Measurements from ENCODE around the gene FNDC1.
"Not testable (repeated sequence)": the region's sequence is repeated elsewhere in the genome, so short reads cannot be mapped to it uniquely, and the experiment has no call there.

Gene FNDC1

DNA sequence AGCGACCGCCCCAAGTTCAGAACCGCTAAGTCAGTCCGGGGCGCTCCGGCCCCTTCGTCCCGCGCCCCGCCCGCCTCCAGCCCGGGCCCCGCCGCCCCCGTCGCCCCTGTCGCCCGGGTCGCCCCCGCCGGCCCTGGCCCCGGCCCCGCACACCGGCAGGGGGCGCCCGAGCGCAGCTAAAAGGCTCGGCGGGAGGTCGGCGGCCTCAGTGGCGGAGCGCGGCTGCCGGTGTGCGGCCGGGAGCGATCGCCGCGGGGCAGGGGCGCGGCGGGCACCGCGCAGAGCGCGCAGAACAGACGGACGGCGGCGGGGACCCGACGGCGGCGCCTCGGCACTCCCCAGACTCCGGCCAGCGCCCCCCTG, at the start of gene FNDC1:
TSS of gene FNDC1 (plus strand) at position 208 of the 363 bp plus-strand sequence. CDS start 197 bp downstream, outside the sequence.
- Histone ChIP-seq H3K27ac (ENCODE audit: low read depth in 2 of 2, low read length in 2 of 2) (no peak within 1 kb of the TSS), H3K9ac (ENCODE audit: low read depth in 1 of 2, low read length in 2 of 2) (no peak within 1 kb of the TSS), H3K4me1 (ENCODE audit: control insufficient read depth in 2 of 2, insufficient read depth in 2 of 2, low read length in 2 of 2) (peaks cover 0 to 5% of the 10 kb centered on the region in 2 donors), H3K27me3 (ENCODE audit: control insufficient read depth in 2 of 2, insufficient read depth in 2 of 2, low read length in 2 of 2) (peaks cover 33 to 56% of the 10 kb centered on the region in 2 donors), H3K4me3 (ENCODE audit: low read length in 2 of 2) (peak within 1 kb of the TSS; percentile 53 to 58), H3K36me3 (ENCODE audit: control insufficient read depth in 2 of 2, insufficient read depth in 2 of 2, low read length in 2 of 2) (no peaks in the 10 kb centered on the region), H3K9me3 (ENCODE audit: control insufficient read depth in 2 of 2, low read length in 2 of 2) (peaks cover 0 to 2% of the 10 kb centered on the region in 2 donors)

GRCh38 chr6:159119791-159120190, 49.4 kb upstream of the FNDC1 start:
- Histone ChIP-seq H3K27ac (ENCODE audit: low read depth in 2 of 2, low read length in 2 of 2) (no peak overlapping the region), H3K36me3 (ENCODE audit: control insufficient read depth in 2 of 2, insufficient read depth in 2 of 2, low read length in 2 of 2) (no peaks in the 10 kb centered on the region), H3K9me3 (ENCODE audit: control insufficient read depth in 2 of 2, low read length in 2 of 2) (no peaks in the 10 kb centered on the region), H3K27me3 (ENCODE audit: control insufficient read depth in 2 of 2, insufficient read depth in 2 of 2, low read length in 2 of 2) (no peaks in the 10 kb centered on the region), H3K4me3 (ENCODE audit: low read length in 2 of 2) (no peak overlapping the region), H3K9ac (ENCODE audit: low read depth in 1 of 2, low read length in 2 of 2) (no peak overlapping the region), H3K4me1 (ENCODE audit: control insufficient read depth in 2 of 2, insufficient read depth in 2 of 2, low read length in 2 of 2) (no peaks in the 10 kb centered on the region)

DNA sequence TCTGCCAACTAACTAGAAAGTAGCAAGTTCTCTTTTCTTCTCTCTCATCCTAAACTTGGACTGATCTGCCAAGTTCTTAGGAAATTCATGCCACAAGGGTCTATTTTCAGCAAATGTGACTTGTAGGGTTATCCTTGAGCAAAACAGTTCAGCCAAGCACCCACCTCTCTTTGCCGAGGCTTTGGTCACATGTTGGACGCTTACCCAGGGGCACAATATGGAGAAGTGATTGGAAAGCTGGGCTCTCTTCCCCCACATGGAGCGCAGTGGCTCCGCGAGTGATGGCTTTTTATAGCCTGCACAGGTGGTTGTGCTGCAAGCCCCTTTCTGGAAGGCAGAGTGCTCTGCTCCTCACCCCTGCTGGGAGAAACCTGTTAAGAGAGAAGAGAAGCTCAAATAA, 47.7 kb upstream of the FNDC1 start:
- Histone ChIP-seq H3K9ac (ENCODE audit: low read depth in 1 of 2, low read length in 2 of 2) (no peak overlapping the region), H3K9me3 (ENCODE audit: control insufficient read depth in 2 of 2, low read length in 2 of 2) (no peaks in the 10 kb centered on the region), H3K4me3 (ENCODE audit: low read length in 2 of 2) (no peak overlapping the region), H3K4me1 (ENCODE audit: control insufficient read depth in 2 of 2, insufficient read depth in 2 of 2, low read length in 2 of 2) (no peaks in the 10 kb centered on the region), H3K36me3 (ENCODE audit: control insufficient read depth in 2 of 2, insufficient read depth in 2 of 2, low read length in 2 of 2) (no peaks in the 10 kb centered on the region), H3K27me3 (ENCODE audit: control insufficient read depth in 2 of 2, insufficient read depth in 2 of 2, low read length in 2 of 2) (no peaks in the 10 kb centered on the region), H3K27ac (ENCODE audit: low read depth in 2 of 2, low read length in 2 of 2) (no peak overlapping the region)

DNA sequence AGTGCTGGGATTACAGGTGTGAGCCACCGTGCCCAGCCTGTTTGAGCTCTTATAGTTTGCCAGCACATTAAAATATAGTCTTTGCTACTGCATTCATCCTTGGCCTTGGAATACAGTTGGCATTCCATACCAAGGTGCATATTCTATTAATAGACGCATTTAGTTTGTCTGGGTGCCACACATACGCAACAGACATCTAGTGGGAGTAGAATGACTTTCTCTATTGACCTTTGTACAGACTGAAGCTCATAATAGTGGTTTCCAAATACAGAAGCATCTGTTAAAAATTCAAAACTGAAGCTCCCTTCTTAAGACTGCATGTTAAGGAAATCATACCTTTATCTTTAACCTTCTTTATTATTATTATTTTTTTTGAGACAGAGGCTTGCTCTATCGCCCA, 46.7 kb upstream of the FNDC1 start:
- Histone ChIP-seq H3K36me3 (ENCODE audit: control insufficient read depth in 2 of 2, insufficient read depth in 2 of 2, low read length in 2 of 2) (no peaks in the 10 kb centered on the region), H3K4me1 (ENCODE audit: control insufficient read depth in 2 of 2, insufficient read depth in 2 of 2, low read length in 2 of 2) (no peaks in the 10 kb centered on the region), H3K9ac (ENCODE audit: low read depth in 1 of 2, low read length in 2 of 2) (no peak overlapping the region), H3K9me3 (ENCODE audit: control insufficient read depth in 2 of 2, low read length in 2 of 2) (no peaks in the 10 kb centered on the region), H3K27me3 (ENCODE audit: control insufficient read depth in 2 of 2, insufficient read depth in 2 of 2, low read length in 2 of 2) (no peaks in the 10 kb centered on the region), H3K27ac (ENCODE audit: low read depth in 2 of 2, low read length in 2 of 2) (no peak overlapping the region), H3K4me3 (ENCODE audit: low read length in 2 of 2) (no peak overlapping the region)

GRCh38 chr6:159123831-159124230, 45.4 kb upstream of the FNDC1 start:
- H3K36me3 ChIP-seq (ENCODE audit: control insufficient read depth in 2 of 2, insufficient read depth in 2 of 2, low read length in 2 of 2); H3K9ac ChIP-seq (ENCODE audit: low read depth in 1 of 2, low read length in 2 of 2); H3K4me3 ChIP-seq (ENCODE audit: low read length in 2 of 2); H3K27me3 ChIP-seq (ENCODE audit: control insufficient read depth in 2 of 2, insufficient read depth in 2 of 2, low read length in 2 of 2); H3K27ac ChIP-seq (ENCODE audit: low read depth in 2 of 2, low read length in 2 of 2); H3K9me3 ChIP-seq (ENCODE audit: control insufficient read depth in 2 of 2, low read length in 2 of 2); H3K4me1 ChIP-seq (ENCODE audit: control insufficient read depth in 2 of 2, insufficient read depth in 2 of 2, low read length in 2 of 2): not testable (repeated sequence)

GRCh38 chr6:159125014-159125609, 44.1 kb upstream of the FNDC1 start:
- Histone ChIP-seq H3K27ac (ENCODE audit: low read depth in 2 of 2, low read length in 2 of 2) (no peak overlapping the region), H3K4me1 (ENCODE audit: control insufficient read depth in 2 of 2, insufficient read depth in 2 of 2, low read length in 2 of 2) (no peaks in the 10 kb centered on the region), H3K9ac (ENCODE audit: low read depth in 1 of 2, low read length in 2 of 2) (no peak overlapping the region), H3K9me3 (ENCODE audit: control insufficient read depth in 2 of 2, low read length in 2 of 2) (no peaks in the 10 kb centered on the region), H3K4me3 (ENCODE audit: low read length in 2 of 2) (no peak overlapping the region), H3K36me3 (ENCODE audit: control insufficient read depth in 2 of 2, insufficient read depth in 2 of 2, low read length in 2 of 2) (no peaks in the 10 kb centered on the region), H3K27me3 (ENCODE audit: control insufficient read depth in 2 of 2, insufficient read depth in 2 of 2, low read length in 2 of 2) (no peaks in the 10 kb centered on the region)

GRCh38 chr6:159125951-159126352, 43.2 kb upstream of the FNDC1 start:
- H3K27ac ChIP-seq (ENCODE audit: low read depth in 2 of 2, low read length in 2 of 2) = no peak overlapping the region
- H3K9me3 ChIP-seq (ENCODE audit: control insufficient read depth in 2 of 2, low read length in 2 of 2) = no peaks in the 10 kb centered on the region
- no peaks in the 10 kb centered on the region for H3K4me1 ChIP-seq (ENCODE audit: control insufficient read depth in 2 of 2, insufficient read depth in 2 of 2, low read length in 2 of 2)
- H3K27me3 ChIP-seq (ENCODE audit: control insufficient read depth in 2 of 2, insufficient read depth in 2 of 2, low read length in 2 of 2) = no peaks in the 10 kb centered on the region
- H3K4me3 ChIP-seq (ENCODE audit: low read length in 2 of 2) = no peak overlapping the region
- H3K36me3 ChIP-seq (ENCODE audit: control insufficient read depth in 2 of 2, insufficient read depth in 2 of 2, low read length in 2 of 2) = no peaks in the 10 kb centered on the region
- H3K9ac ChIP-seq (ENCODE audit: low read depth in 1 of 2, low read length in 2 of 2) = no peak overlapping the region

DNA sequence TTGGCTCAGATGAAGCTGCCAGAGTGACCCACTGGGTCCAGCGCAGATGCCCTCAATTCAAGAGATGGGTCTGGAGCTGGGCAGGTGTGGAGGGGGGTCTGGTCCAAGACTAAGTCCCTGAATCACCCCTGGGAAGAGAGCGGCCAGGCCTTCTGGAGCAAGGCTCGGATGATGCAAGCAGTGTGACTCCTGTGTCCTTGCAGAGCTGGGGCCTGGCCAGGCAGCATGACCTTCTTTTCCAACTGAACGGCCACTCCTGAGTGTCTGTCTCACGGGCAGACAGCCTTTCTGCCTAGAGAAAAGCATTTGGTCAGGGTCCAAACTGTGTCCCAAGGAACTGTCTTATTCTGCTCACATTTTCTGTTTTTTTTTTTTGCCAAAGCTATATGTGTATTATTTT, 42.6 kb upstream of the FNDC1 start:
- Histone ChIP-seq H3K36me3 (ENCODE audit: control insufficient read depth in 2 of 2, insufficient read depth in 2 of 2, low read length in 2 of 2) (no peaks in the 10 kb centered on the region), H3K27me3 (ENCODE audit: control insufficient read depth in 2 of 2, insufficient read depth in 2 of 2, low read length in 2 of 2) (no peaks in the 10 kb centered on the region), H3K9ac (ENCODE audit: low read depth in 1 of 2, low read length in 2 of 2) (no peak overlapping the region), H3K9me3 (ENCODE audit: control insufficient read depth in 2 of 2, low read length in 2 of 2) (no peaks in the 10 kb centered on the region), H3K4me3 (ENCODE audit: low read length in 2 of 2) (no peak overlapping the region), H3K27ac (ENCODE audit: low read depth in 2 of 2, low read length in 2 of 2) (no peak overlapping the region), H3K4me1 (ENCODE audit: control insufficient read depth in 2 of 2, insufficient read depth in 2 of 2, low read length in 2 of 2) (no peaks in the 10 kb centered on the region)

GRCh38 chr6:159127701-159128100, 41.5 kb upstream of the FNDC1 start:
- Histone ChIP-seq H3K27ac (ENCODE audit: low read depth in 2 of 2, low read length in 2 of 2) (no peak overlapping the region), H3K4me1 (ENCODE audit: control insufficient read depth in 2 of 2, insufficient read depth in 2 of 2, low read length in 2 of 2) (no peaks in the 10 kb centered on the region), H3K36me3 (ENCODE audit: control insufficient read depth in 2 of 2, insufficient read depth in 2 of 2, low read length in 2 of 2) (no peaks in the 10 kb centered on the region)

DNA sequence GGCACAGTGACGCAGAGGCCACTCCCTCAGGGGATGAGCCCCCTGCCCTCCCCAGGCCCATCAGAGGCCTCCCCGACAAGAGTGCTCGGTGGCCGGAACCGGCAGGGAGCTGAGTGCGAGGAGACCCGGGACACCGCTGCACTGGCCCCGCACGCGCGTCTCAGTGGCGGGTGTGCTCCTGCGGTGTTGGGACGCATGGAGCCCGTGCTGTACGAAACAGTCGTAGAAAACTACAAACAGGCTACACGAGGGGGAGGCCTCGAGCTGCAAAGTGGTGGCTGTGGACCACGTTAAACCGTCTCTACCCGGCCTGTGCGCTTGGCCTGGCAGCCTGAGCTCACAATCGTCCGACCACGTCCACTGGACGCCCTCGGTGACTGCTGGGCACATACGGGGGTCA, 40.2 kb upstream of the FNDC1 start:
- Histone ChIP-seq H3K4me1 (ENCODE audit: control insufficient read depth in 2 of 2, insufficient read depth in 2 of 2, low read length in 2 of 2) (no peaks in the 10 kb centered on the region), H3K9me3 (ENCODE audit: control insufficient read depth in 2 of 2, low read length in 2 of 2) (no peaks in the 10 kb centered on the region), H3K9ac (ENCODE audit: low read depth in 1 of 2, low read length in 2 of 2) (no peak overlapping the region), H3K27ac (ENCODE audit: low read depth in 2 of 2, low read length in 2 of 2) (no peak overlapping the region), H3K36me3 (ENCODE audit: control insufficient read depth in 2 of 2, insufficient read depth in 2 of 2, low read length in 2 of 2) (no peaks in the 10 kb centered on the region), H3K27me3 (ENCODE audit: control insufficient read depth in 2 of 2, insufficient read depth in 2 of 2, low read length in 2 of 2) (no peaks in the 10 kb centered on the region), H3K4me3 (ENCODE audit: low read length in 2 of 2) (no peak overlapping the region)

More at GRCh38 chr6:159127701-159128100, 41.5 kb upstream of the FNDC1 start:
- H3K4me3 ChIP-seq (ENCODE audit: low read length in 2 of 2) = no peak overlapping the region
- H3K27me3 ChIP-seq (ENCODE audit: control insufficient read depth in 2 of 2, insufficient read depth in 2 of 2, low read length in 2 of 2) = no peaks in the 10 kb centered on the region
- H3K9me3 ChIP-seq (ENCODE audit: control insufficient read depth in 2 of 2, low read length in 2 of 2) = no peaks in the 10 kb centered on the region
- no peak overlapping the region for H3K9ac ChIP-seq (ENCODE audit: low read depth in 1 of 2, low read length in 2 of 2)

DNA sequence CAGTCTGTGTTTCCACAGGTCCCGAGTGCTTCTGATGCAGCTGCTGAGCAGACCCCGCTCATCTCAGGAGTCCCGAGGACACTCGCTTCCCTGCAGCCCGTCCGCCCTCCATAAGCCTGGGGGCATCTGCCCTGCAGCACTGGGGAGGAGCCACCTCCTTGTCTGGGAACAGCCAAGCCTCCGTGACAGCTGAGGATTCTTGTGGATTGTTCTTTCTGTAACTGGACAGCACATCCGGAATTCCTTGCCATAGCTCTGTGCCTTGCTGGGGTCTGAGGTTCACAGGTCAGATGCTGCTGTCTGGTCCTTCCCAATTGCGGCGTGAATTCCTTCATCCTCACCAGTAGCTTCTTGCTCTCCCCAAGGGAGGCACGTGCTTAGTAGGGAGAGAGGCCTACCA, 38.4 kb upstream of the FNDC1 start:
- Histone ChIP-seq H3K27ac (ENCODE audit: low read depth in 2 of 2, low read length in 2 of 2) (no peak overlapping the region), H3K36me3 (ENCODE audit: control insufficient read depth in 2 of 2, insufficient read depth in 2 of 2, low read length in 2 of 2) (no peaks in the 10 kb centered on the region), H3K27me3 (ENCODE audit: control insufficient read depth in 2 of 2, insufficient read depth in 2 of 2, low read length in 2 of 2) (no peaks in the 10 kb centered on the region), H3K4me1 (ENCODE audit: control insufficient read depth in 2 of 2, insufficient read depth in 2 of 2, low read length in 2 of 2) (no peaks in the 10 kb centered on the region), H3K9ac (ENCODE audit: low read depth in 1 of 2, low read length in 2 of 2) (no peak overlapping the region), H3K9me3 (ENCODE audit: control insufficient read depth in 2 of 2, low read length in 2 of 2) (no peaks in the 10 kb centered on the region), H3K4me3 (ENCODE audit: low read length in 2 of 2) (no peak overlapping the region)

All from mucosa of rectum (tissue), 2 donors.